ENCODE measurements around the gene CETN1.

DNA sequence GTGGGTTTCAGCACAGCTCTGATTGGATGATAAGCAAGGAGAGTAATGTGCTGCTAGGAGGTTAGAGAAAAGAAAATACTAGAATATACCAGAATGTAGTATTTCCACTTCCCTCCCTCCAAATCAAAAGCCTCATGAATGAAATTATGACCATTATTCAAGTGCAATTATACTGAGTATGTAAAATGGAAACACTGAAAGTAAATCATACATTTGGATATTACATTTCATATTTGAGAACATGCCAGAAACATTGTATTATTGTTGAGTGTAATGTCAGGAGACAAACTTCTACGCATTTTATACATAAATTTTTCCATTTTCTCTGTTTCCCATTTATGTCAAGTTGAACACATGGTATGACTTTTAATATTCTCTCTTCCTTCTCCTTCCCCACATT, 942 bp upstream of the CETN1 start:
- TF ChIP-seq, protein P1, sequence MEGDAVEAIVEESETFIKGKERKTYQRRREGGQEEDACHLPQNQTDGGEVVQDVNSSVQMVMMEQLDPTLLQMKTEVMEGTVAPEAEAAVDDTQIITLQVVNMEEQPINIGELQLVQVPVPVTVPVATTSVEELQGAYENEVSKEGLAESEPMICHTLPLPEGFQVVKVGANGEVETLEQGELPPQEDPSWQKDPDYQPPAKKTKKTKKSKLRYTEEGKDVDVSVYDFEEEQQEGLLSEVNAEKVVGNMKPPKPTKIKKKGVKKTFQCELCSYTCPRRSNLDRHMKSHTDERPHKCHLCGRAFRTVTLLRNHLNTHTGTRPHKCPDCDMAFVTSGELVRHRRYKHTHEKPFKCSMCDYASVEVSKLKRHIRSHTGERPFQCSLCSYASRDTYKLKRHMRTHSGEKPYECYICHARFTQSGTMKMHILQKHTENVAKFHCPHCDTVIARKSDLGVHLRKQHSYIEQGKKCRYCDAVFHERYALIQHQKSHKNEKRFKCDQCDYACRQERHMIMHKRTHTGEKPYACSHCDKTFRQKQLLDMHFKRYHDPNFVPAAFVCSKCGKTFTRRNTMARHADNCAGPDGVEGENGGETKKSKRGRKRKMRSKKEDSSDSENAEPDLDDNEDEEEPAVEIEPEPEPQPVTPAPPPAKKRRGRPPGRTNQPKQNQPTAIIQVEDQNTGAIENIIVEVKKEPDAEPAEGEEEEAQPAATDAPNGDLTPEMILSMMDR (IDR thresholded peaks at IDR 0.05; ENCODE audit: borderline replicate concordance, extremely low read depth, low read length, poor library complexity, severe bottlenecking) = no peak
- no peak for TF ChIP-seq EZH2 (IDR thresholded peaks at IDR 0.05; ENCODE audit: borderline replicate concordance, low read depth, low read length, severe bottlenecking)
